ENCODE measurements around the gene MLKL.
A peak's percentile ranks its signal among the peaks of the same experiment; 100 is the strongest.

MLKL gene

DNA sequence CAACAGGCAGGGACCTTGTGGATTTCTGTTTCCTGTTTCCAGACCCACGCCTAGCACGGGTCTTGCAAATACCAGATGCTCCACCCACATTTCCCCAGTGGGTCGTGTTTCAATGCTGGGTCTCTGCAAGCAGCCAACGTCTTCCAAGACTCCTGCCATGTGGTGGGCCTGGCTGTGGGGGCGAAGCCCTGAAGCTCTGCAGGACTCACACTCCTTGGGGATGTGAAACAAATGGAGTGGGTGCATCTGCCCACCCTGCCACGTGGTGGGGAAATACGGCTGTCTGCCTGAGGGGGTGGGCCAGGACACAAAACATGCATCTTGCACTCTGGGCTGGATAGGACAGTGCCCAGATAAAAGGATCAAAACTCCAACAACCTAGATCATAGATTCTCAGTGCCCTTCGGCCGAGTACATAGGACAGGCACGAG, 41.4 kb upstream of the MLKL start:
- Histone ChIP-seq H3K4me3 (ENCODE audit: extremely low read depth, insufficient read depth, low read length, poor library complexity, severe bottlenecking) (no peak overlapping the region), H3K27ac (ENCODE audit: low read depth, low read length, severe bottlenecking) (no peak overlapping the region), H3K36me3 (ENCODE audit: control insufficient read depth, insufficient read depth, low read length) (no peaks in the 10 kb centered on the region), H3K9me3 (ENCODE audit: control insufficient read depth, low read length) (no peaks in the 10 kb centered on the region), H3K4me1 (ENCODE audit: control insufficient read depth, insufficient read depth, low read length, poor library complexity, severe bottlenecking) (peaks cover 20% of the 10 kb centered on the region)
- WGBS, 2 experiments (ENCODE audit: insufficient coverage in 2 of 2), result 55 to 63% methylated on average over 5 of the region's 10 CpGs

DNA sequence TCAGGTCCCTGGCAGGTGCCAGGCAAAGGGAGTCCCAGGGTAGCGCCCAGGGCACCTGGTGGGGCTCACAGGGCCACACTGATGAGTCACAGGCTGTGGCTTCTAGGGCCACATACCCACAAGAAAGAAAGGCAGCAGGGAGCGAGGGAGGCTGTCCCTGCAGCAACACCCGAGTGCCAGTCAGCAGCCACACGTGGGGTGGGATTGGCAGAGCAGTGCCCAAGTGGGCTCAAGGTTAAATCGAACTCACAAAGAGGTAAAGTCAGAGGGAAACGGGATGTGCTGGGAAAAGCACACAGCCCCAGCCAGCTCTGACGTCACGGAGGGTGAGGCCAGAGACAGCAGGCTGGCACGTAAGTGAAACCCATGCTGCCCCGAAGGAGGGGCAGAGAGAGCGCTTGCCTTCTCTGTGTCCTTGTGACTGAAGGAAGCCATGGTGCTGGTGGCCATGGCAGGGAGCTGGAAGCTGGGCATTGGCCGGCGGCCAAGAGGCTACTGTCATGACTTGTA, 40.2 kb upstream of the MLKL start:
- Histone ChIP-seq H3K4me3 (ENCODE audit: extremely low read depth, insufficient read depth, low read length, poor library complexity, severe bottlenecking) (no peak overlapping the region), H3K9me3 (ENCODE audit: control insufficient read depth, low read length) (no peaks in the 10 kb centered on the region), H3K4me1 (ENCODE audit: control insufficient read depth, insufficient read depth, low read length, poor library complexity, severe bottlenecking) (peaks cover 26% of the 10 kb centered on the region), H3K27ac (ENCODE audit: low read depth, low read length, severe bottlenecking) (no peak overlapping the region), H3K36me3 (ENCODE audit: control insufficient read depth, insufficient read depth, low read length) (no peaks in the 10 kb centered on the region)
- 89 to 90% methylated on average over 13 of the region's 13 CpGs for WGBS, 2 experiments (ENCODE audit: insufficient coverage in 2 of 2)

DNA sequence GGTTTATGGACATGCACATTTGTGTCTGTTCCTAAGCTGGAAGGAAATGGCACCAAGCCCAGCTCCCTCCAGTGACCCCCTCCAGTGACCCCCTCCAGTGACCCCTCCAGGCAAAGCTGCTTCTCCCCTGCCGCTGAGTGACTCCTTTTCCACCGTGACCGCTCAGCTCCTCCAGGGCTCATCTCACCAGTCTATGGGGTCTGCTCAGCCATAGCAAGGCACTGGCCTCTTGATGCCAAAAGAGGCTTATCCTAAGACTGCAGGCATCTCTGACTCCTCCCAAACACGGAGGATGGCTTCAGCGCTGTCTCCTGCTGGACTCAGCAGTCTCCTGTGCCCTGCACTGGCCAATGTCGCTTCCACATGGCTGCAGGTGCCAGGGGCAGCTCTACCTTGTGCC, 38.6 kb upstream of the MLKL start:
- H3K4me1 ChIP-seq (ENCODE audit: control insufficient read depth, insufficient read depth, low read length, poor library complexity, severe bottlenecking), result peaks cover 33% of the 10 kb centered on the region
- H3K4me3 ChIP-seq (ENCODE audit: extremely low read depth, insufficient read depth, low read length, poor library complexity, severe bottlenecking), result no peak overlapping the region
- WGBS, 2 experiments (ENCODE audit: insufficient coverage in 2 of 2), result 84 to 89% methylated on average over 6 of the region's 6 CpGs
- no peaks in the 10 kb centered on the region for H3K9me3 ChIP-seq (ENCODE audit: control insufficient read depth, low read length)
- H3K27ac ChIP-seq (ENCODE audit: low read depth, low read length, severe bottlenecking), result no peak overlapping the region
- no peaks in the 10 kb centered on the region for H3K36me3 ChIP-seq (ENCODE audit: control insufficient read depth, insufficient read depth, low read length)

DNA sequence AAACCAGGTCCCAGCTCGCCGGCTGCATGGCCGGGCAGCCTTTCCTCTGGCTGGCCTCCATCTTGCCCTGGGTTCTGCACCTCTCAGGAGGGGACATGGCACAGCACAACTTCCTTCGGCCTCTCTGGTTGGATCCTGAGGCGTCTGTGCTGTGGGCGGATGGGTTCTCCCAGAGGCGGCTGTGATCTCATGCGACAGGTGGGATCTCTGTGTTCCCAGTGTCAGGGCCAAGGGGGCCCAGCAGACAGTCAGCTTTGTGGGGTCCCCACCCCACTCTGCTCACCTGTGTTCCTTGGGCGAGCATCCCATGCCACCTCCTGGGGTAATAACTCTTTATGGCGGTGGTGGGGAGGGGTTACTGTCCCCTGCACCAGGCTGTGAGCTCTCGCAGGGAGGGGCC, 38.2 kb upstream of the MLKL start:
- WGBS, 2 experiments (ENCODE audit: insufficient coverage in 2 of 2), result 94 to 95% methylated on average over 10 to 11 of the region's 11 CpGs
- Histone ChIP-seq H3K4me3 (ENCODE audit: extremely low read depth, insufficient read depth, low read length, poor library complexity, severe bottlenecking) (no peak overlapping the region), H3K9me3 (ENCODE audit: control insufficient read depth, low read length) (no peaks in the 10 kb centered on the region), H3K27ac (ENCODE audit: low read depth, low read length, severe bottlenecking) (no peak overlapping the region), H3K36me3 (ENCODE audit: control insufficient read depth, insufficient read depth, low read length) (no peaks in the 10 kb centered on the region), H3K4me1 (ENCODE audit: control insufficient read depth, insufficient read depth, low read length, poor library complexity, severe bottlenecking) (peaks cover 36% of the 10 kb centered on the region)

DNA sequence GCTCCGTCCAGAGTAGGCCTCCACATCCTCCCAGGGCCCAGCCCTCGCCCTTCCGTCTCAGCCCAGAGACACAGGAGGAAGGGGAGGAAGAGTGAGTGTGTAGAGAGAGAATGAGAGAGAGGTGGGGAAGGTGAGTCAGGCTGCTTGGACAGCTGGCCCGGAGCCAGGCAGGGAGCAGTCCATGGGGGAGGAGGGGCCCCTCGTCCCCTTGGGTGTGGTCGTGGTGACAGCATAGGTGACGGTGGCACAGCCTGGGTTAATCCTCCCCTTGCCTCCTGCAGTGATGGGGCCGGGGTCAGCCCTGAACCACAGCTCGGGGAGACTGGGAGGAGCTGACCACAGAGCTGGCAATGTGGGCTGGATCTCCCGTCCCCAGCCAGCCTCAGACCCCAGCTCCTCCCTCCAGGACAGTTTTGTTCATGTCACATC, 37.5 kb upstream of the MLKL start:
- peaks cover 34% of the 10 kb centered on the region for H3K4me1 ChIP-seq (ENCODE audit: control insufficient read depth, insufficient read depth, low read length, poor library complexity, severe bottlenecking)
- H3K9me3 ChIP-seq (ENCODE audit: control insufficient read depth, low read length), result no peaks in the 10 kb centered on the region
- whole genome bisulfite sequencing, 2 experiments (ENCODE audit: insufficient coverage in 2 of 2), result 54 to 67% methylated on average over 6 of the region's 10 CpGs
- H3K4me3 ChIP-seq (ENCODE audit: extremely low read depth, insufficient read depth, low read length, poor library complexity, severe bottlenecking), result no peak overlapping the region
- H3K27ac ChIP-seq (ENCODE audit: low read depth, low read length, severe bottlenecking), result no peak overlapping the region
- H3K36me3 ChIP-seq (ENCODE audit: control insufficient read depth, insufficient read depth, low read length), result no peaks in the 10 kb centered on the region

DNA sequence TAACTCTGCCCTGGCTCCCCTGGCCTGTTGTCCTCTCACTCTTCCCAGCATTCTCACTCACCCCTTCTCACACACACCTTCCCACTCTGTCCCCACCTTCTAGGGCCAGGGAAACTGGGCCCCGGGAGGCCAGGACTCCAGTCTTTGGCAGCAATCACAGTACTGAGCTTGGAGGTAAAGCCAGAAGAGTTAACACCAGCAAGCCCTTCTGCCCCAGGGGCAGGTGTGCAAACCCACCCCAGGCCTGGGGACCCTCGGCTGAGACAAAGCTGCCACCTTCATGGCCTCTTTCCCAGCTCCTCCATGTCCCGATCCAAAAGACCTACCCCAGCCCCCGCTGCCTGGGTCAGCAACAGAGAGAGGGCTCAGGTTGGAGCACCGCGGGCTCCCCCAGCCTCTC, 36.9 kb upstream of the MLKL start:
- no peak overlapping the region for H3K27ac ChIP-seq (ENCODE audit: low read depth, low read length, severe bottlenecking)
- H3K4me1 ChIP-seq (ENCODE audit: control insufficient read depth, insufficient read depth, low read length, poor library complexity, severe bottlenecking), result peaks cover 31% of the 10 kb centered on the region
- 77 to 87% methylated on average over 5 of the region's 6 CpGs for WGBS, 2 experiments (ENCODE audit: insufficient coverage in 2 of 2)
- no peaks in the 10 kb centered on the region for H3K9me3 ChIP-seq (ENCODE audit: control insufficient read depth, low read length)
- no peak overlapping the region for H3K4me3 ChIP-seq (ENCODE audit: extremely low read depth, insufficient read depth, low read length, poor library complexity, severe bottlenecking)
- H3K36me3 ChIP-seq (ENCODE audit: control insufficient read depth, insufficient read depth, low read length), result no peaks in the 10 kb centered on the region

DNA sequence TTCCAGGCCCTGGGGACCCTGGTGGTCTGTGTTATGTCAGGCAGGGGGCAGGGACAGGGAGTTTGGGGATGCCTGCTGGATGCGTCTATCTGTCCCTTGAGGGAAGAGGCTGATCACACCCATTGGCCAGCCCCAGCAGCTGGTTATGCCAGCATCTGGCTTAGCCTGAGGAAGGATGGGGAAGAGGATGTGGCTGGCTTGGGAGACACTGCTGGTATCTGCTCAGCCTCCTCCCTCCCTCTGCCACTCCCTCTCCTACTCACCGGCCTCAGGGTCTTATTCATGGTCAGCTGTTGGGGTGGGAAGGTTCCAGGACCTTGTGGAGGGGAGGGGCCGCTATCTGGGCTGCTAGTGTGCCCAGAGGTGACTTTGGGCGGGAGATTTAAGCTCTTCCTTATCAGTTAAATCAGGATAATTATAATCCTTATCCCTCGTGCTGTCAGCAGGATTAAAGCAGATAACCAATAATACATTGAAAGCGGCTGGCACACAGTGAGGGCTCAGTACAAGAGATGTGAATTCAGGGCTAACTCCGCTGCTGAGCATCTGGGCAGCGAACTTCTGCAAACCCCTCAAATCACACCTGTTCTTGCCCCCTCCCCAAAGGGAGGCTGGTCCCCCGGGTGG, 36.0 kb upstream of the MLKL start:
- no peak overlapping the region for H3K4me3 ChIP-seq (ENCODE audit: extremely low read depth, insufficient read depth, low read length, poor library complexity, severe bottlenecking)
- WGBS, 2 experiments (ENCODE audit: insufficient coverage in 2 of 2), result 84 to 92% methylated on average over 2 to 4 of the region's 9 CpGs
- H3K27ac ChIP-seq (ENCODE audit: low read depth, low read length, severe bottlenecking), result no peak overlapping the region
- peaks cover 31% of the 10 kb centered on the region for H3K4me1 ChIP-seq (ENCODE audit: control insufficient read depth, insufficient read depth, low read length, poor library complexity, severe bottlenecking)
- no peaks in the 10 kb centered on the region for H3K36me3 ChIP-seq (ENCODE audit: control insufficient read depth, insufficient read depth, low read length)
- no peaks in the 10 kb centered on the region for H3K9me3 ChIP-seq (ENCODE audit: control insufficient read depth, low read length)

DNA sequence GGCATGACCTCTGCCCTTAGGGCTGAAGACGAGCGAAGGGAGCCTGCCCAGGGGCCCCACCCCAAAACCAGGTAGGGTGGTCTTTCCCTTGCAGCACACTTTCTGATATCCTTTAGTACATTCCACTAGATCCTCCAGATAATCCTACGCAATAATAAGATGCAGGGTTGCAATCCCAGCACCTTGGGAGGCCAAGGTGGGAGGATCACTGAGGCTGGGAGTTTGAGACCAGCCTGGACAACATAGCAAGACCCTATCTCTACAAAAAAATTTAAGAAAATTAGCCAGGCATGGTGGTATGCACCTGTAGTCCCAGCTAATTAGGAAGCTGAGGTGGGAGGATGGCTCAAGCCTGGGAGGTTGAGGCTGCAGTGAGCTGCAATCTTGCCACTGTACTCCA, 34.9 kb upstream of the MLKL start:
- Histone ChIP-seq H3K9me3 (ENCODE audit: control insufficient read depth, low read length) (no peaks in the 10 kb centered on the region), H3K27ac (ENCODE audit: low read depth, low read length, severe bottlenecking) (no peak overlapping the region), H3K4me1 (ENCODE audit: control insufficient read depth, insufficient read depth, low read length, poor library complexity, severe bottlenecking) (peaks cover 31% of the 10 kb centered on the region), H3K36me3 (ENCODE audit: control insufficient read depth, insufficient read depth, low read length) (no peaks in the 10 kb centered on the region), H3K4me3 (ENCODE audit: extremely low read depth, insufficient read depth, low read length, poor library complexity, severe bottlenecking) (no peak overlapping the region)
- whole genome bisulfite sequencing, 2 experiments (ENCODE audit: insufficient coverage in 2 of 2), result 96 to 100% methylated on average over 2 of the region's 3 CpGs

DNA sequence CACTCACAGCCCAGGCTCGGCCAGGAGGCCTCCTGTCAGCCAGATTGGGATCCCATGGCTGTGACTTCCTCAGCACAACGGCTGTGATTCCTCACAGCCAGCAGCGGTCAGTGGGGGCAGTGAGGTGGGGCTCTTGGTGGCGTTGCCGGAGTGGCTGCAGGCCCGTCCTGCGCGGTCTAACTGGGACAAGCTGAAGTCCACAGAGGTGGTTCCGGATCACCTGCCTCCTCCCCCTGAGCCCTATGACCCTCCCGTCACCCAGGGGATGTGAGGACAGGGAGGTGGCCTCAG, 34.4 kb upstream of the MLKL start:
- H3K27ac ChIP-seq (ENCODE audit: low read depth, low read length, severe bottlenecking), result no peak overlapping the region
- H3K4me1 ChIP-seq (ENCODE audit: control insufficient read depth, insufficient read depth, low read length, poor library complexity, severe bottlenecking), result peaks cover 35% of the 10 kb centered on the region
- no peaks in the 10 kb centered on the region for H3K9me3 ChIP-seq (ENCODE audit: control insufficient read depth, low read length)
- WGBS, 2 experiments (ENCODE audit: insufficient coverage in 2 of 2), result 76 to 85% methylated on average over 9 of the region's 10 CpGs
- no peaks in the 10 kb centered on the region for H3K36me3 ChIP-seq (ENCODE audit: control insufficient read depth, insufficient read depth, low read length)
- H3K4me3 ChIP-seq (ENCODE audit: extremely low read depth, insufficient read depth, low read length, poor library complexity, severe bottlenecking), result no peak overlapping the region

DNA sequence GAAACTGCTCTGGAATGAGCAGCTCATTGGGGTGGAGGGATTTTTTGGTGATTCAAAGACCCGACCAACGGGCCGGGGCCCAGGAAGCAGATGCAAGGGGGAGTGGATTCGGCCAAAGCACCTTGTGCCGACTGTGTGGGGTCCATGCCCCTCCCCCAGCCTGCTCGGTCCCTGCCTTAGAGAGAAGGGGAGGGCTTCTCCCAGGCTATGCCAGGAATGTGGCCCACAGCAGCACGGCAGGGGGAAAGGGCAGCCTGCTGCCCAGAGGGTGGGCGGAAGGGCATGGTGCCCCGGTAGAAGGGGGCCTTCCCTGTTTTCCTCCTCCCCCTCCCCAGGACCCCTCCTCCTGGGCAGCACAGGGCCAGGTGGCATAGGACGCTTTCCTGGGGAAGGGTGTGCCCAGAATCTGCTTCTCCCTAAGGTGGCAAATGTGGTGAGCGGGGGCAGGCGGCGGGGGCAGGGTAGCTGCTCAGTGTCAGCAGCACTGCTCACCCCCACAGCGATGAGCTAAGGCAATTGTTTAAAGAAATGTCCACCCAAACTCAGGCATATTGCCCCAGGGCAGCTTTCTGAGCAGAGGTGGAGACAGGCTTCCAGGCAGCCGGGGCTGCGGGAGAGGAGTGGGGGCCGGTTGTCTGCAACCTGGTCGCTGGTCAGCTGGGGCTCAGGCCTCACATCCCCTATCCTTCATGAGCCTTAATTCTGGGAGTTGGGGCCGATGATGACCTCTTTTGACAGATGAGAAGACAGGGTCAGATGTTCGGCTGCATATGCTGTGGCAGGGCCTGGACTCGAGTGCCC, 33.9 kb upstream of the MLKL start:
- no peaks in the 10 kb centered on the region for H3K9me3 ChIP-seq (ENCODE audit: control insufficient read depth, low read length)
- no peak overlapping the region for H3K4me3 ChIP-seq (ENCODE audit: extremely low read depth, insufficient read depth, low read length, poor library complexity, severe bottlenecking)
- peak overlapping the region; percentile 0 for H3K27ac ChIP-seq (ENCODE audit: low read depth, low read length, severe bottlenecking)
- WGBS, 2 experiments (ENCODE audit: insufficient coverage in 2 of 2), result 48 to 50% methylated on average over 14 to 17 of the region's 21 CpGs
- H3K36me3 ChIP-seq (ENCODE audit: control insufficient read depth, insufficient read depth, low read length), result no peaks in the 10 kb centered on the region
- peaks cover 41% of the 10 kb centered on the region for H3K4me1 ChIP-seq (ENCODE audit: control insufficient read depth, insufficient read depth, low read length, poor library complexity, severe bottlenecking)

DNA sequence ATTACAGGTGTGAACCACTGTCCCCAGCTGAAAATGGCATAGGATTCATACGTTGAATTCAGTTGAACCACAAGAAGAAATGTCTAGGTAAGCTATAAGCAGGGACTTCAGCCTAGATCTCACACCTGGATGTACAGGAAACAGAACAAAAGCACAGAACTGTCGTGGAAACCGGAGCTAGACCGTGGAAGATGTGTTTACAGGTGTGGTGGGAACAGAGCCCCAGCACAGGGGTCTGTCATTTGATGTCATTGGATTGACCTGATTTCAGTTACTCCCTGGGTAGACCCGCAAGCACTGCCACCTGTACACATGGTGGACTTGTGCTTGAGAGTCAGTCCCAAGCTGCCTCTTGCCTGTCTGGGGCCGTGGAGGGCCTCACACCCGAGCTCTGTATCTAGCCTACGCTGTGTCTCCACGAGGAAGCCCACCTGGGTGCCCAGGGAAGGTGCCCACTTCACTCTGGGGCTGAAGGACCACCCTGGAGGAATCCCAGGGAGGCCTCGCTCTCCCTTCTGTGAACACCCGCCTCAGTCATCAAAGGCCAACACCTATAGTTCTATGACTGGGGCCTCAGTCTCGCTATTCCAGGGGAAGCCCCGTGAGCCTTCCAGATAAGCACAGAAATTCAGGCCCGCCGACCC, 32.2 kb upstream of the MLKL start:
- H3K27ac ChIP-seq (ENCODE audit: low read depth, low read length, severe bottlenecking), result no peak overlapping the region
- no peaks in the 10 kb centered on the region for H3K9me3 ChIP-seq (ENCODE audit: control insufficient read depth, low read length)
- H3K4me1 ChIP-seq (ENCODE audit: control insufficient read depth, insufficient read depth, low read length, poor library complexity, severe bottlenecking), result peaks cover 34% of the 10 kb centered on the region
- WGBS, 2 experiments (ENCODE audit: insufficient coverage in 2 of 2), result 93 to 96% methylated on average over 9 to 11 of the region's 15 CpGs
- H3K4me3 ChIP-seq (ENCODE audit: extremely low read depth, insufficient read depth, low read length, poor library complexity, severe bottlenecking), result no peak overlapping the region
- no peaks in the 10 kb centered on the region for H3K36me3 ChIP-seq (ENCODE audit: control insufficient read depth, insufficient read depth, low read length)
